Activated CD8-positive, alpha-beta T cell treated with anti-CD3 and anti-CD28 coated beads for 36 hours (primary cell): ENCODE data around the gene TCP11. TPM values are rescaled to one million over a fixed set of nuclear protein-coding genes. Genes with fewer than 3 reads are reported as not detected.

ENCODE experiments used
- ATAC-seq: fragments of 200-7000 bp; cut with Tn5 transposase; one replicate; pipeline ENCODE4 v1.10.0; 2021; ENCODE audit warnings: mild to moderate bottlenecking, moderate library complexity
- CTCF ChIA-PET: fragments of 350-600 bp; sonication (Branson Sonifier 250); formaldehyde crosslinking; loops from one replicate; lab custom pipeline; 2021; ENCODE audit warnings: antibody characterized with exemption; lab: Charles Lee
- POLR2A ChIA-PET: fragments of 350-600 bp; sonication (Branson Sonifier 250); formaldehyde crosslinking; loops from one replicate; lab custom pipeline; 2021; ENCODE audit warnings: antibody characterized with exemption; lab: Charles Lee
- DNase-seq: peaks from one replicate; pipeline ENCODE4 v3.0.0-alpha.2; 2020
- H3K27ac Mint-ChIP-seq: one replicate; pipeline ENCODE4 v1.8.0; 2021; ENCODE audit warnings: mild to moderate bottlenecking, mixed read lengths
- H3K27me3 Mint-ChIP-seq: one replicate; pipeline ENCODE4 v1.8.0; 2021; ENCODE audit warnings: mixed read lengths
- H3K36me3 Mint-ChIP-seq: one replicate; pipeline ENCODE4 v1.8.0; 2021; ENCODE audit warnings: low read depth, mixed read lengths
- H3K4me1 Mint-ChIP-seq: one replicate; pipeline ENCODE4 v1.8.0; 2021; ENCODE audit warnings: low read depth, mixed read lengths
- H3K4me3 Mint-ChIP-seq: one replicate; pipeline ENCODE4 v1.8.0; 2021; ENCODE audit warnings: mild to moderate bottlenecking, moderate library complexity, mixed read lengths
- H3K9me3 Mint-ChIP-seq: one replicate; pipeline ENCODE4 v1.8.0; 2021; ENCODE audit warnings: mixed read lengths
- CTCF ChIP-seq: fragments of 200-600 bp; IDR thresholded peaks from one replicate; pipeline ENCODE4 v1.8.0; 2022; ENCODE audit warnings: antibody characterized with exemption, mild to moderate bottlenecking
- intact Hi-C: fragments of 100-400 bp; cut with micrococcal nuclease; formaldehyde crosslinking; loops from one replicate; pipeline ENCODE4 v1.10.0; 2022
- total RNA-seq, 2 experiments: library from RNA; stranded (reverse); gene quantifications; one replicate each; pipeline ENCODE4 v1.2.3, GENCODE V29; 2021

TCP11 gene
- not detected for total RNA-seq

- Mint-ChIP-seq H3K4me1 (peaks cover 13% of the 10 kb centered on the region), H3K27ac (no peak within 1 kb of the TSS), H3K36me3 (no peaks in the 10 kb centered on the region), H3K9me3 (no peaks in the 10 kb centered on the region), H3K4me3 (peak within 1 kb of the TSS; percentile 12), H3K27me3 (peaks cover 13% of the 10 kb centered on the region)
- POLR2A ChIA-PET, result no interaction called here
- CTCF ChIA-PET, result interaction anchor here (0.7 to 3.9 kb wide), 8 partner anchors 13 to 985 kb away, joined by 3 to 70 read pairs (median 10); no protein-coding TSS in a partner anchor
- peak; percentile 62 for ATAC-seq
- TF ChIP-seq CTCF, result no peak
- intact Hi-C loops, result loop anchor here (5.0 kb wide), 2 partner anchors 101 to 154 kb away; no protein-coding TSS in a partner anchor
- DNase-seq, result peak; percentile 56
These were observed at the start of gene TCP11 for GRCh38 chr6:35141007-35141655. Gene TCP11 (minus strand): TSS chr6:35141339. CDS start chr6:35140870, 469 bp downstream.

GRCh38 chr6:35190306-35190705 is 49.2 kb upstream of the TCP11 start:
- ChIA-PET CTCF (interaction anchor here (1.0 to 3.6 kb wide), 2 partner anchors 15 to 51 kb away, joined by 4 to 17 read pairs; no protein-coding TSS in a partner anchor), POLR2A (no interaction called here)
- TF ChIP-seq CTCF, result no peak
- H3K4me1 Mint-ChIP-seq, result peaks cover 13% of the 10 kb centered on the region
- DNase-seq, result no peak
- no peak overlapping the region for H3K27ac Mint-ChIP-seq
- H3K27me3 Mint-ChIP-seq, result peaks cover 4% of the 10 kb centered on the region
- no peak overlapping the region for H3K4me3 Mint-ChIP-seq
- no peaks in the 10 kb centered on the region for H3K36me3 Mint-ChIP-seq
- no peaks in the 10 kb centered on the region for H3K9me3 Mint-ChIP-seq
- intact Hi-C loops, result no loop called here
- no peak for ATAC-seq

- CTCF ChIA-PET, result interaction anchor here (3.6 kb wide), 1 partner anchor 16 kb away, joined by 17 read pairs; no protein-coding TSS in a partner anchor
- DNase-seq (no peak), ATAC-seq (no peak)
- intact Hi-C loops, result no loop called here
- POLR2A ChIA-PET, result no interaction called here
- peaks cover 11% of the 10 kb centered on the region for H3K4me1 Mint-ChIP-seq
- TF ChIP-seq CTCF, result no peak
- H3K9me3 Mint-ChIP-seq, result no peaks in the 10 kb centered on the region
- H3K36me3 Mint-ChIP-seq, result no peaks in the 10 kb centered on the region
- H3K27ac Mint-ChIP-seq, result no peak overlapping the region
- no peak overlapping the region for H3K4me3 Mint-ChIP-seq
- H3K27me3 Mint-ChIP-seq, result peaks cover 12% of the 10 kb centered on the region
These were observed 47.7 kb upstream of the TCP11 start for GRCh38 chr6:35188886-35189285.

- H3K27ac Mint-ChIP-seq, result no peak overlapping the region
- no peaks in the 10 kb centered on the region for H3K9me3 Mint-ChIP-seq
- ChIA-PET CTCF (interaction anchor here (1.4 to 1.7 kb wide), 3 partner anchors 19 to 47 kb away, joined by 3 to 9 read pairs (median 7); no protein-coding TSS in a partner anchor), POLR2A (interaction anchor here (0.6 kb wide), 1 partner anchor 29 kb away, joined by 3 read pairs; no protein-coding TSS in a partner anchor)
- peaks cover 17% of the 10 kb centered on the region for H3K27me3 Mint-ChIP-seq
- no peak for ATAC-seq
- no peak for TF ChIP-seq CTCF
- H3K4me3 Mint-ChIP-seq, result no peak overlapping the region
- H3K4me1 Mint-ChIP-seq, result peaks cover 6% of the 10 kb centered on the region
- no peak for DNase-seq
- intact Hi-C loops, result no loop called here
- no peaks in the 10 kb centered on the region for H3K36me3 Mint-ChIP-seq
These were observed 45.4 kb upstream of the TCP11 start for GRCh38 chr6:35186571-35186970.

GRCh38 chr6:35185971-35186370 is 44.8 kb upstream of the TCP11 start:
- peaks cover 17% of the 10 kb centered on the region for H3K27me3 Mint-ChIP-seq
- no peak for TF ChIP-seq CTCF
- POLR2A ChIA-PET, result interaction anchor here (1.0 kb wide), 1 partner anchor 65 kb away, joined by 3 read pairs; no protein-coding TSS in a partner anchor

More at GRCh38 chr6:35185971-35186370, 44.8 kb upstream of the TCP11 start:
- H3K9me3 Mint-ChIP-seq, result no peaks in the 10 kb centered on the region
- H3K4me3 Mint-ChIP-seq, result no peak overlapping the region
- intact Hi-C loops, result no loop called here
- H3K27ac Mint-ChIP-seq, result no peak overlapping the region
- ATAC-seq (no peak), DNase-seq (no peak)
- H3K36me3 Mint-ChIP-seq, result no peaks in the 10 kb centered on the region
- CTCF ChIA-PET, result interaction anchor here (1.4 kb wide), 2 partner anchors 23 to 46 kb away, joined by 3 to 7 read pairs; no protein-coding TSS in a partner anchor
- peaks cover 3% of the 10 kb centered on the region for H3K4me1 Mint-ChIP-seq
